Measurements from ENCODE around the gene DARS2.

DARS2 gene

GRCh38 chr1:173886746-173887611, 62.5 kb downstream of the DARS2 start:
- no peak for DNase-seq (ENCODE audit: low read depth in 1 of 2, low spot score in 1 of 2)

DNA sequence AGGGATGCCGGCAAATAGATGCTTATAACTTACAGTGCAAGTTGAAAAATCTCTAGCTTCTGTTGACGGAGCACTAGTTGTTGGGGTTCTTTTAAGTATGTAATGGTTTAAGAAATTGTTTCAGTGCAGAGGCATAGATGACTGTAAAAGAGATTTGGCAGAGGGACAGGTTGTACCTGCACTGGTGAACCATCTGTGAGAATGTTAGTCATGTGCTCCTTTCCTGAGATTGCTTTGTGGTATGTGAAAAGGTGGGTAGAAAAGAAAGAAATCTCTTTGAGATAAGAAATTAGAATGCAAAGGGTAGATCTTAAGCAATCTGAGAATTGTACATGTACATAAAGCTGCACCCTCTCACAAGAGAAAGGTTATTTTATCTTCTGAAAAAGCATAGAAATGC, 63.2 kb downstream of the DARS2 start:
- DNase-seq (ENCODE audit: low read depth in 1 of 2, low spot score in 1 of 2), result no peak

GRCh38 chr1:173888749-173889148, 64.3 kb downstream of the DARS2 start:
- no peak for DNase-seq (ENCODE audit: low read depth in 1 of 2, low spot score in 1 of 2)

DNA sequence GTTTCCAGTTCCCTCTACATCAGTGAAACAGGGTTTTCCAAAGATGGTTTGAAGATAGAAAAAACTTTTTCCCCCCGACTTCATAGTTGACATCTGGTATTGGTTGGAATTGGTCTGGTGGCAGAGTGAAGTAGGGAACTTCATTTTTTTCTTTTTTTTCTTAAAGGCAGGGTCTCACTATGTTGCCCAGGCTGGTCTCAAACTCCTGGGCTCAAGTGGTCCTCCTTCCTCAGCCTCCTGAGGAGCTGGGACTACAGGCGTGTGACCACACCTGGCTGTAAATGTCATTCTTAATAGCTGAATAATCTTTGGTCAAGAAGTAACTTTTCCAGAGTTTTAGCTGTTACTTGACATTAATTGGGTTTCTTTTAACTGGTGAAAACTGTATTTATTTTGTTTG, 65.4 kb downstream of the DARS2 start:
- no peak for DNase-seq (ENCODE audit: low read depth in 1 of 2, low spot score in 1 of 2)

- no peak for DNase-seq (ENCODE audit: low read depth in 1 of 2, low spot score in 1 of 2)
Measured at GRCh38 chr1:173893611-173894010, 69.1 kb downstream of the DARS2 start.

- DNase-seq (ENCODE audit: low read depth in 1 of 2, low spot score in 1 of 2), result no peak
Measured at GRCh38 chr1:173894189-173894588, 69.7 kb downstream of the DARS2 start.

GRCh38 chr1:173900427-173900826, 76.0 kb downstream of the DARS2 start:
- DNase-seq (ENCODE audit: low read depth in 1 of 2, low spot score in 1 of 2), result no peak

GRCh38 chr1:173900992-173901391, 76.5 kb downstream of the DARS2 start:
- DNase-seq (ENCODE audit: low read depth in 1 of 2, low spot score in 1 of 2), result no peak

GRCh38 chr1:173903827-173904531, 79.5 kb downstream of the DARS2 start:
- no peak for DNase-seq (ENCODE audit: low read depth in 1 of 2, low spot score in 1 of 2)

Measured in activated T-helper 1 cell treated with anti-CD3 and anti-CD28 coated beads, Interleukin-2, amount 50 U/mL, for 16 hours (primary cell).